HEK293 (cell line): ENCODE data around the gene ADM5.
A peak's percentile ranks its signal among the peaks of the same experiment; 100 is the strongest.

Experiments used
- ATF2 ChIP-seq: fragments of 450-650 bp; formaldehyde crosslinking; IDR thresholded peaks from 2 replicates; pipeline ENCODE4 v1.5.1; 2016; ENCODE audit warnings: missing biosample characterization, missing genetic modification characterization, low read depth
- BCL11B ChIP-seq: fragments of 450-650 bp; formaldehyde crosslinking; IDR thresholded peaks from 2 replicates; pipeline ENCODE4 v1.5.1; 2016; ENCODE audit warnings: low read depth, missing biosample characterization, missing genetic modification characterization
- ELK4 ChIP-seq: IDR thresholded peaks from 2 replicates; pipeline ENCODE4 v1.6.1; 2011; ENCODE audit warnings: mild to moderate bottlenecking, low read depth, low read length, borderline replicate concordance
- FEZF1 ChIP-seq: fragments of 450-650 bp; formaldehyde crosslinking; IDR thresholded peaks from 2 replicates; pipeline ENCODE4 v1.5.1; 2016; ENCODE audit warnings: missing biosample characterization, missing genetic modification characterization
- GLIS2 ChIP-seq: fragments of 450-650 bp; formaldehyde crosslinking; IDR thresholded peaks from 2 replicates; pipeline ENCODE4 v1.5.1; 2016; ENCODE audit warnings: missing biosample characterization, missing genetic modification characterization
- KLF8 ChIP-seq: fragments of 450-650 bp; formaldehyde crosslinking; IDR thresholded peaks from 2 replicates; pipeline ENCODE4 v1.5.1; 2016; ENCODE audit warnings: missing biosample characterization, missing genetic modification characterization
- KLF9 ChIP-seq: fragments of 450-650 bp; formaldehyde crosslinking; IDR thresholded peaks from 2 replicates; pipeline ENCODE4 v1.5.1; 2016; ENCODE audit warnings: missing biosample characterization, missing genetic modification characterization, low read depth
- PRDM10 ChIP-seq: fragments of 450-650 bp; formaldehyde crosslinking; IDR thresholded peaks from 2 replicates; pipeline ENCODE4 v1.5.1; 2016; ENCODE audit warnings: missing biosample characterization, missing genetic modification characterization
- SCRT2 ChIP-seq: fragments of 450-650 bp; formaldehyde crosslinking; IDR thresholded peaks from 2 replicates; pipeline ENCODE4 v1.5.1; 2016; ENCODE audit warnings: missing biosample characterization, missing genetic modification characterization
- ZBTB17 ChIP-seq: fragments of 450-650 bp; formaldehyde crosslinking; IDR thresholded peaks from 2 replicates; pipeline ENCODE4 v1.5.1; 2016; ENCODE audit warnings: missing biosample characterization, missing genetic modification characterization
- ZBTB7A ChIP-seq: fragments of 450-650 bp; formaldehyde crosslinking; IDR thresholded peaks from 2 replicates; pipeline ENCODE4 v1.5.1; 2016; ENCODE audit warnings: low read depth, missing biosample characterization, missing genetic modification characterization
- ZNF10 ChIP-seq: fragments of 450-650 bp; formaldehyde crosslinking; IDR thresholded peaks from 2 replicates; pipeline ENCODE4 v1.5.1; 2017; ENCODE audit warnings: missing biosample characterization, missing genetic modification characterization
- ZNF112 ChIP-seq: fragments of 450-650 bp; formaldehyde crosslinking; IDR thresholded peaks from 2 replicates; pipeline ENCODE4 v1.5.0; 2017; ENCODE audit warnings: missing biosample characterization, missing genetic modification characterization
- ZNF174 ChIP-seq: fragments of 450-650 bp; formaldehyde crosslinking; IDR thresholded peaks from 2 replicates; pipeline ENCODE4 v1.5.0; 2017; ENCODE audit warnings: missing biosample characterization, mild to moderate bottlenecking, missing genetic modification characterization
- ZNF292 ChIP-seq: fragments of 450-650 bp; formaldehyde crosslinking; IDR thresholded peaks from 2 replicates; pipeline ENCODE4 v1.5.1; 2016; ENCODE audit warnings: low read depth, missing biosample characterization, missing genetic modification characterization, borderline replicate concordance
- ZNF302 ChIP-seq: fragments of 450-650 bp; formaldehyde crosslinking; IDR thresholded peaks from 2 replicates; pipeline ENCODE4 v1.5.1; 2016; ENCODE audit warnings: missing biosample characterization, missing genetic modification characterization, low read depth
- ZNF324 ChIP-seq: fragments of 450-650 bp; formaldehyde crosslinking; IDR thresholded peaks from 2 replicates; pipeline ENCODE4 v1.5.1; 2016; ENCODE audit warnings: missing biosample characterization, missing genetic modification characterization
- ZNF548 ChIP-seq: fragments of 450-650 bp; formaldehyde crosslinking; IDR thresholded peaks from 2 replicates; pipeline ENCODE4 v1.5.1; 2016; ENCODE audit warnings: missing biosample characterization, missing genetic modification characterization
- ZNF555 ChIP-seq: fragments of 450-650 bp; formaldehyde crosslinking; conservative IDR thresholded peaks from 2 replicates; pipeline ENCODE4 v1.5.1; 2017; ENCODE audit warnings: missing biosample characterization, mild to moderate bottlenecking, missing genetic modification characterization, inconsistent platforms
- ZNF558 ChIP-seq: fragments of 450-650 bp; formaldehyde crosslinking; IDR thresholded peaks from 2 replicates; pipeline ENCODE4 v1.5.1; 2016; ENCODE audit warnings: missing biosample characterization, missing genetic modification characterization
- ZNF639 ChIP-seq: fragments of 450-650 bp; formaldehyde crosslinking; IDR thresholded peaks from 2 replicates; pipeline ENCODE4 v1.5.1; 2016; ENCODE audit warnings: missing biosample characterization, missing genetic modification characterization
- ZSCAN4 ChIP-seq: fragments of 450-650 bp; formaldehyde crosslinking; IDR thresholded peaks from 2 replicates; pipeline ENCODE4 v1.5.1; 2017; ENCODE audit warnings: missing biosample characterization, missing genetic modification characterization
- TF ChIP-seq, protein P1 (sequence below): fragments of 450-650 bp; formaldehyde crosslinking; IDR thresholded peaks from 2 replicates; pipeline ENCODE4 v1.5.1; 2016; ENCODE audit warnings: missing biosample characterization, missing genetic modification characterization
- TF ChIP-seq, protein P2 (sequence below): fragments of 450-650 bp; formaldehyde crosslinking; IDR thresholded peaks from 2 replicates; pipeline ENCODE4 v1.5.1; 2017; ENCODE audit warnings: missing biosample characterization, missing genetic modification characterization
- TF ChIP-seq, protein P3 (sequence below): fragments of 450-650 bp; formaldehyde crosslinking; IDR thresholded peaks from 2 replicates; pipeline ENCODE4 v1.5.1; 2017; ENCODE audit warnings: missing biosample characterization, missing genetic modification characterization

ADM5 gene

DNA sequence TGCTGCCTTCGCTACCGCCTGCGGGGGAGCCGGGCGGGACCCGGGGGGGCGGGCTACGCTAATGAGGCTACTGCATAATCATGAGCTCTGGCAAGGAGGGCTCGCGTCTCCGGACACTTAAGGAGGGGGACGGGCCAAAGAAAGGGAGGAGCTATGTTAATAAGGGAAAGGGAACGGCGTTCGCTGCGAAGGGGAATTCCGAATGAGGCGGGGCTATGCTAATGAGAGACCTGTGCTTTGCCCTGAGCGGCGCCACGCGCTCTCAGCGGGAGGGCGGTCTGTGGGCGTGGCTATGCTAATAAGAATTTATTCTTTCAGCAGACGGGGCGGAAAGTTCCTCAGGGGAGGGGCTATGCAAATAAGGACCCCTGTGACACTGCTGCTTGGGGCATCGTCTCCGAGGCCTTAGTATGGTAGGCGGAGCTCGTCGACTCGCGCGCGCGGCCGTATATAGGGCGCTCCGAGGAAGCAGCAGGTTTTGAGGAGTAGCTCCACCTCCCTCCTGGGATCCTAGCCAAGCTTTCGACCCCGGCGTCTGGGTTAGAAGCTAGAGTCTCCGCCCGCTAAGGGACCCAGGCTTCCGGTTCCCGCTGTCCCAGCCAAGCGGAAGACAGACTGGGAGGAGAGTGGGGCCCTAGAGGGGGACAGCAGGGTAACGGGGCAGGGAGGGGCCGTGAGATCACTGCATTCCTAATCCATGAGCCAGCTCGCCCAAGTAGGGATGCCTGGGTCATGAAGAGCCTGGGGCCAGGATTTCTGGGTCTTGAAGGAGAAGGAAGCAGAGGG, 49.1 kb upstream of the ADM5 start, which contains the start of gene RRAS (continued):
- TF ChIP-seq ATF2 (peak; percentile 87), ZNF302 (tag by site-specific recombination) (no peak), ZSCAN4 (tag by site-specific recombination) (peak; percentile 37), BCL11B (tag by site-specific recombination) (peak; percentile 90), GLIS2 (tag by site-specific recombination) (peak; percentile 70), ZNF10 (peak; percentile 49; the same call in 1 of the 2 replicates), ZNF558 (tag by site-specific recombination) (peak; percentile 24; the same call in 1 of the 2 replicates), ZNF324 (tag by site-specific recombination) (peak; percentile 97), ZNF555 (no peak), SCRT2 (tag by site-specific recombination) (peak; percentile 90), PRDM10 (tag by site-specific recombination) (peak; percentile 63), KLF8 (tag by site-specific recombination) (peak; percentile 99), ZNF639 (peak; percentile 69; the same call in 1 of the 2 replicates), FEZF1 (tag by site-specific recombination) (0 out of 2 replicates have a peak, but pooled peaks have one; percentile 24), ZNF174 (tag by site-specific recombination) (no peak), ZBTB7A (peak; percentile 76; the same call in 1 of the 2 replicates), ZNF292 (tag by site-specific recombination) (no peak), ZNF548 (no peak), ELK4 (no peak), KLF9 (peak; percentile 58; the same call in 1 of the 2 replicates), ZNF112 (tag by site-specific recombination) (no peak), ZBTB17 (peak; percentile 88)
- TF ChIP-seq, protein P1, sequence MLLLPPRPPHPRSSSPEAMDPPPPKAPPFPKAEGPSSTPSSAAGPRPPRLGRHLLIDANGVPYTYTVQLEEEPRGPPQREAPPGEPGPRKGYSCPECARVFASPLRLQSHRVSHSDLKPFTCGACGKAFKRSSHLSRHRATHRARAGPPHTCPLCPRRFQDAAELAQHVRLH, result peak; percentile 82
- TF ChIP-seq, protein P2, sequence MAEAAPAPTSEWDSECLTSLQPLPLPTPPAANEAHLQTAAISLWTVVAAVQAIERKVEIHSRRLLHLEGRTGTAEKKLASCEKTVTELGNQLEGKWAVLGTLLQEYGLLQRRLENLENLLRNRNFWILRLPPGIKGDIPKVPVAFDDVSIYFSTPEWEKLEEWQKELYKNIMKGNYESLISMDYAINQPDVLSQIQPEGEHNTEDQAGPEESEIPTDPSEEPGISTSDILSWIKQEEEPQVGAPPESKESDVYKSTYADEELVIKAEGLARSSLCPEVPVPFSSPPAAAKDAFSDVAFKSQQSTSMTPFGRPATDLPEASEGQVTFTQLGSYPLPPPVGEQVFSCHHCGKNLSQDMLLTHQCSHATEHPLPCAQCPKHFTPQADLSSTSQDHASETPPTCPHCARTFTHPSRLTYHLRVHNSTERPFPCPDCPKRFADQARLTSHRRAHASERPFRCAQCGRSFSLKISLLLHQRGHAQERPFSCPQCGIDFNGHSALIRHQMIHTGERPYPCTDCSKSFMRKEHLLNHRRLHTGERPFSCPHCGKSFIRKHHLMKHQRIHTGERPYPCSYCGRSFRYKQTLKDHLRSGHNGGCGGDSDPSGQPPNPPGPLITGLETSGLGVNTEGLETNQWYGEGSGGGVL (tag by site-specific recombination), result peak; percentile 94
- TF ChIP-seq, protein P3, sequence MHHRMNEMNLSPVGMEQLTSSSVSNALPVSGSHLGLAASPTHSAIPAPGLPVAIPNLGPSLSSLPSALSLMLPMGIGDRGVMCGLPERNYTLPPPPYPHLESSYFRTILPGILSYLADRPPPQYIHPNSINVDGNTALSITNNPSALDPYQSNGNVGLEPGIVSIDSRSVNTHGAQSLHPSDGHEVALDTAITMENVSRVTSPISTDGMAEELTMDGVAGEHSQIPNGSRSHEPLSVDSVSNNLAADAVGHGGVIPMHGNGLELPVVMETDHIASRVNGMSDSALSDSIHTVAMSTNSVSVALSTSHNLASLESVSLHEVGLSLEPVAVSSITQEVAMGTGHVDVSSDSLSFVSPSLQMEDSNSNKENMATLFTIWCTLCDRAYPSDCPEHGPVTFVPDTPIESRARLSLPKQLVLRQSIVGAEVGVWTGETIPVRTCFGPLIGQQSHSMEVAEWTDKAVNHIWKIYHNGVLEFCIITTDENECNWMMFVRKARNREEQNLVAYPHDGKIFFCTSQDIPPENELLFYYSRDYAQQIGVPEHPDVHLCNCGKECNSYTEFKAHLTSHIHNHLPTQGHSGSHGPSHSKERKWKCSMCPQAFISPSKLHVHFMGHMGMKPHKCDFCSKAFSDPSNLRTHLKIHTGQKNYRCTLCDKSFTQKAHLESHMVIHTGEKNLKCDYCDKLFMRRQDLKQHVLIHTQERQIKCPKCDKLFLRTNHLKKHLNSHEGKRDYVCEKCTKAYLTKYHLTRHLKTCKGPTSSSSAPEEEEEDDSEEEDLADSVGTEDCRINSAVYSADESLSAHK (tag by site-specific recombination), result peak; percentile 77
